ENCODE results near the gene CASS4. TPM values are rescaled to one million over a fixed set of nuclear protein-coding genes. Genes with fewer than 3 reads are reported as not detected.
A peak's percentile ranks its signal among the peaks of the same experiment; 100 is the strongest.

Gene CASS4
- total RNA-seq: 1 to 10 TPM; 1.4 to 1.6 TPM
- under 1 TPM; 0.26 to 0.77 TPM for polyA plus RNA-seq

- peaks cover 6 to 8% (median 7%) of the 10 kb centered on the region in 4 donors for H3K36me3 ChIP-seq (ENCODE audit: control insufficient read depth in 4 of 4, insufficient read depth in 3 of 4, low read depth in 1 of 4, low read length in 3 of 4)
- peak in 1 of 2 donors; percentile 54 for TF ChIP-seq GABPA (IDR thresholded peaks at IDR 0.05 in 1 of 2, conservative IDR thresholded peaks at IDR 0.05 in 1 of 2)
- TF ChIP-seq FOXA1 (IDR thresholded peaks at IDR 0.05): no peak
- TF ChIP-seq CTCF (IDR thresholded peaks at IDR 0.05; ENCODE audit: low read depth, low read length, missing input control): no peak
- TF ChIP-seq FOXA2 (IDR thresholded peaks at IDR 0.05): peak; percentile 17
- TF ChIP-seq MAX (IDR thresholded peaks at IDR 0.05): peak; percentile 80
- peak; percentile 79 for TF ChIP-seq REST (IDR thresholded peaks at IDR 0.05)
- peak; percentile 90 for TF ChIP-seq NR2F2 (IDR thresholded peaks at IDR 0.05)
- TF ChIP-seq RAD21 (IDR thresholded peaks at IDR 0.05): peak; percentile 37 to 40
- TF ChIP-seq RXRA (IDR thresholded peaks at IDR 0.05): peak in 1 of 2 donors; percentile 71
- TF ChIP-seq ZBTB33 (IDR thresholded peaks at IDR 0.05): no peak
- TF ChIP-seq HNF4A (conservative IDR thresholded peaks at IDR 0.05): peak; percentile 82 to 86
- peak in 1 of 2 donors; percentile 39 for TF ChIP-seq JUND (IDR thresholded peaks at IDR 0.05)
- peak in 1 of 2 donors; percentile 64 for TF ChIP-seq EGR1 (IDR thresholded peaks at IDR 0.05; ENCODE audit: low read depth in 2 of 2)
- TF ChIP-seq SP1 (IDR thresholded peaks at IDR 0.05): peak; percentile 92
- TF ChIP-seq ATF3 (IDR thresholded peaks at IDR 0.05): no peak
- TF ChIP-seq YY1 (IDR thresholded peaks at IDR 0.05): peak; percentile 72
- TF ChIP-seq TAF1 (conservative IDR thresholded peaks at IDR 0.05): peak; percentile 66
- TF ChIP-seq HNF4G (IDR thresholded peaks at IDR 0.05): peak; percentile 41
- no peaks in the 10 kb centered on the region for H3K9me3 ChIP-seq (ENCODE audit: control insufficient read depth in 4 of 4, low read length in 3 of 4)
- H3K9ac ChIP-seq (ENCODE audit: low read depth in 1 of 2, low read length in 2 of 2): peak within 1 kb of the TSS in 1 of 2 donors; percentile 30
- H3K27ac ChIP-seq (ENCODE audit: low read depth in 1 of 2, low read length in 2 of 2): peak within 1 kb of the TSS; percentile 78 to 83
- peak within 1 kb of the TSS; percentile 15 to 44 (median 38) for H3K4me3 ChIP-seq (ENCODE audit: low read depth in 1 of 3, low read length in 3 of 3)
- H3K27me3 ChIP-seq (ENCODE audit: control insufficient read depth in 4 of 4, insufficient read depth in 4 of 4, low read length in 3 of 4): no peaks in the 10 kb centered on the region
- WGBS: 12% methylated on average over 10 of the region's 10 CpGs
- H3K4me1 ChIP-seq (ENCODE audit: control insufficient read depth in 4 of 4, insufficient read depth in 4 of 4, low read length in 3 of 4): peaks cover 2 to 30% (median 23%) of the 10 kb centered on the region in 4 donors
- DNase-seq (ENCODE audit: low spot score): peak; percentile 50
These were observed at the start of gene CASS4 for GRCh38 chr20:56411759-56412472. TSS of gene CASS4 (plus strand) at chr20:56412260. CDS start at chr20:56412459, 199 bp downstream.
